GM12891 (cell line): ENCODE measurements around the gene SPTBN5.

Experiments
- PAX5 ChIP-seq: IDR thresholded peaks from 2 replicates; pipeline ENCODE4 v1.6.1; 2011; ENCODE audit warnings: low read length, moderate library complexity, mild to moderate bottlenecking; ENCODE audit not compliant: insufficient read depth, severe bottlenecking
- POLR2A ChIP-seq: IDR thresholded peaks from 2 replicates; pipeline ENCODE4 v1.6.1; 2011; ENCODE audit warnings: low read depth, low read length, control low read depth
- POLR2AphosphoS5 ChIP-seq: IDR thresholded peaks from 2 replicates; pipeline ENCODE4 v1.6.1; 2011; ENCODE audit warnings: low read depth, low read length, control low read depth
- POU2F2 ChIP-seq: IDR thresholded peaks from 2 replicates; pipeline ENCODE4 v1.6.1; 2011; ENCODE audit warnings: low read depth, mild to moderate bottlenecking, control low read depth, low read length, moderate library complexity
- SPI1 ChIP-seq: IDR thresholded peaks from 2 replicates; pipeline ENCODE4 v1.6.1; 2011; ENCODE audit warnings: low read depth, low read length, control low read depth
- TAF1 ChIP-seq: IDR thresholded peaks from 2 replicates; pipeline ENCODE4 v1.6.1; 2011; ENCODE audit warnings: low read depth, low read length, control low read depth

GRCh38 chr15:41919201-41919820 is 25.5 kb upstream of the SPTBN5 start:
- TF ChIP-seq POLR2AphosphoS5: no peak
- TF ChIP-seq TAF1: no peak
- no peak for TF ChIP-seq SPI1
- TF ChIP-seq PAX5: no peak
- TF ChIP-seq POLR2A: no peak
- no peak for TF ChIP-seq POU2F2
